ENCODE measurements around the gene EFNA3. TPM values are rescaled to one million over a fixed set of nuclear protein-coding genes. Genes with fewer than 3 reads are reported as not detected.

Gene EFNA3
- total and polyA plus RNA-seq, 9 of the 15 experiments (the other 6 are each of a cell fraction or from before 2014, with no cell fraction given): 0.59 to 7.9 (median 4.7) TPM

DNA sequence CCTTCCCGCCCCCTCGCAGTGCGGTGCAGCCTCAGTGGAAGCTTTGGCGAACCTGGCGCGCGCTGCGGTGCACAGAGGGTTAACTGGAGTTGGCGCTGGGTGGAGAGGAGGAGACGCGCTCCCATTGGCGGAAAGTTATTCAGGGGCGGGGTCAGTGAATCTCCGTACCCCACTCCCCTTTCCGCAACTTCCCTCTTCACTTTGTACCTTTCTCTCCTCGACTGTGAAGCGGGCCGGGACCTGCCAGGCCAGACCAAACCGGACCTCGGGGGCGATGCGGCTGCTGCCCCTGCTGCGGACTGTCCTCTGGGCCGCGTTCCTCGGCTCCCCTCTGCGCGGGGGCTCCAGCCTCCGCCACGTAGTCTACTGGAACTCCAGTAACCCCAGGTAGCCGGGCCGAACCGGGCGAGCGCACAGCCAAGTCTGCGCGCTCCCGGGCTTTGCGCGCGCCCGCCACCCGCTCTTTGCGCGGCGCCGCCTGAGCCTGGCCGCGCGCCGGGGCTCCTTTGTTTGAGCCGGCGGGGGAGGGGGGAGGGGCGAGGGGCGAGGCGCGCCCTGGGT, 15.0 kb upstream of the EFNA3 start, which contains the start of gene EFNA4 (continued):
- TF ChIP-seq ZNF197 (CRISPR knock-in tag; IDR thresholded peaks at IDR 0.05; ENCODE audit: low read depth) (peak; percentile 86), MTA2 (IDR thresholded peaks at IDR 0.05; ENCODE audit: low read depth) (0 out of 2 replicates have a peak, but pooled peaks have one; percentile 18), TRIM28 (IDR thresholded peaks at IDR 0.05) (no peak), SMAD3 (CRISPR knock-in tag; conservative IDR thresholded peaks at IDR 0.05) (no peak), RCOR1 (IDR thresholded peaks at IDR 0.05; ENCODE audit: borderline replicate concordance in 1 of 2, low read depth in 2 of 2, low read length in 2 of 2) (peak in 1 of 2 experiments; percentile 84; a peak in 1 of 4 replicates), ZBTB11 (CRISPR knock-in tag; IDR thresholded peaks at IDR 0.05) (peak in 1 of 3 experiments; percentile 79; a peak in 1 of 6 replicates), ETV5 (CRISPR knock-in tag; IDR thresholded peaks at IDR 0.05; ENCODE audit: low read depth) (no peak), FOXJ2 (tag; IDR thresholded peaks at IDR 0.05) (peak; percentile 71), SRF (CRISPR knock-in tag; IDR thresholded peaks at IDR 0.05) (0 out of 4 replicates have a peak, but pooled peaks of 1 of the 2 experiments have one; percentile 15), STAT5B (CRISPR knock-in tag; IDR thresholded peaks at IDR 0.05) (no peak), ZNF324 (CRISPR knock-in tag; IDR thresholded peaks at IDR 0.05) (no peak), ZNF766 (CRISPR knock-in tag; conservative IDR thresholded peaks at IDR 0.05) (peak; percentile 79), ZNF639 (CRISPR knock-in tag; conservative IDR thresholded peaks at IDR 0.05 in 1 of 2, IDR thresholded peaks at IDR 0.05 in 1 of 2) (peak in 1 of 2 experiments; percentile 74; a peak in 1 of 4 replicates), POLR2A (conservative IDR thresholded peaks at IDR 0.05) (peak; percentile 71), ZNF274 (IDR thresholded peaks at IDR 0.05; ENCODE audit: borderline replicate concordance, low read depth, low read length) (no peak), U2AF1 (optimal IDR thresholded peaks at IDR 0.05; ENCODE audit: low read depth, low read length) (no peak), ZNF696 (CRISPR knock-in tag; conservative IDR thresholded peaks at IDR 0.05) (no peak)
- TF ChIP-seq, protein P1, sequence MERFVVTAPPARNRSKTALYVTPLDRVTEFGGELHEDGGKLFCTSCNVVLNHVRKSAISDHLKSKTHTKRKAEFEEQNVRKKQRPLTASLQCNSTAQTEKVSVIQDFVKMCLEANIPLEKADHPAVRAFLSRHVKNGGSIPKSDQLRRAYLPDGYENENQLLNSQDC (CRISPR knock-in tag; IDR thresholded peaks at IDR 0.05): no peak
- TF ChIP-seq, protein P2, sequence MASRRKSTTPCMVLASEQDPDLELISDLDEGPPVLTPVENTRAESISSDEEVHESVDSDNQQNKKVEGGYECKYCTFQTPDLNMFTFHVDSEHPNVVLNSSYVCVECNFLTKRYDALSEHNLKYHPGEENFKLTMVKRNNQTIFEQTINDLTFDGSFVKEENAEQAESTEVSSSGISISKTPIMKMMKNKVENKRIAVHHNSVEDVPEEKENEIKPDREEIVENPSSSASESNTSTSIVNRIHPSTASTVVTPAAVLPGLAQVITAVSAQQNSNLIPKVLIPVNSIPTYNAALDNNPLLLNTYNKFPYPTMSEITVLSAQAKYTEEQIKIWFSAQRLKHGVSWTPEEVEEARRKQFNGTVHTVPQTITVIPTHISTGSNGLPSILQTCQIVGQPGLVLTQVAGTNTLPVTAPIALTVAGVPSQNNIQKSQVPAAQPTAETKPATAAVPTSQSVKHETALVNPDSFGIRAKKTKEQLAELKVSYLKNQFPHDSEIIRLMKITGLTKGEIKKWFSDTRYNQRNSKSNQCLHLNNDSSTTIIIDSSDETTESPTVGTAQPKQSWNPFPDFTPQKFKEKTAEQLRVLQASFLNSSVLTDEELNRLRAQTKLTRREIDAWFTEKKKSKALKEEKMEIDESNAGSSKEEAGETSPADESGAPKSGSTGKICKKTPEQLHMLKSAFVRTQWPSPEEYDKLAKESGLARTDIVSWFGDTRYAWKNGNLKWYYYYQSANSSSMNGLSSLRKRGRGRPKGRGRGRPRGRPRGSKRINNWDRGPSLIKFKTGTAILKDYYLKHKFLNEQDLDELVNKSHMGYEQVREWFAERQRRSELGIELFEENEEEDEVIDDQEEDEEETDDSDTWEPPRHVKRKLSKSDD (conservative IDR thresholded peaks at IDR 0.05; ENCODE audit: low read length): no peak
